Brain pericyte (primary cell): ENCODE measurements around the gene BICRA.
"Not testable (repeated sequence)": the region's sequence is repeated elsewhere in the genome, so short reads cannot be mapped to it uniquely, and the experiment has no call there.

Experiments
- DNase-seq: peaks from one replicate; pipeline ENCODE4 v3.0.0-alpha.2; 2012; ENCODE audit warnings: low read depth, low spot score

BICRA gene

DNA sequence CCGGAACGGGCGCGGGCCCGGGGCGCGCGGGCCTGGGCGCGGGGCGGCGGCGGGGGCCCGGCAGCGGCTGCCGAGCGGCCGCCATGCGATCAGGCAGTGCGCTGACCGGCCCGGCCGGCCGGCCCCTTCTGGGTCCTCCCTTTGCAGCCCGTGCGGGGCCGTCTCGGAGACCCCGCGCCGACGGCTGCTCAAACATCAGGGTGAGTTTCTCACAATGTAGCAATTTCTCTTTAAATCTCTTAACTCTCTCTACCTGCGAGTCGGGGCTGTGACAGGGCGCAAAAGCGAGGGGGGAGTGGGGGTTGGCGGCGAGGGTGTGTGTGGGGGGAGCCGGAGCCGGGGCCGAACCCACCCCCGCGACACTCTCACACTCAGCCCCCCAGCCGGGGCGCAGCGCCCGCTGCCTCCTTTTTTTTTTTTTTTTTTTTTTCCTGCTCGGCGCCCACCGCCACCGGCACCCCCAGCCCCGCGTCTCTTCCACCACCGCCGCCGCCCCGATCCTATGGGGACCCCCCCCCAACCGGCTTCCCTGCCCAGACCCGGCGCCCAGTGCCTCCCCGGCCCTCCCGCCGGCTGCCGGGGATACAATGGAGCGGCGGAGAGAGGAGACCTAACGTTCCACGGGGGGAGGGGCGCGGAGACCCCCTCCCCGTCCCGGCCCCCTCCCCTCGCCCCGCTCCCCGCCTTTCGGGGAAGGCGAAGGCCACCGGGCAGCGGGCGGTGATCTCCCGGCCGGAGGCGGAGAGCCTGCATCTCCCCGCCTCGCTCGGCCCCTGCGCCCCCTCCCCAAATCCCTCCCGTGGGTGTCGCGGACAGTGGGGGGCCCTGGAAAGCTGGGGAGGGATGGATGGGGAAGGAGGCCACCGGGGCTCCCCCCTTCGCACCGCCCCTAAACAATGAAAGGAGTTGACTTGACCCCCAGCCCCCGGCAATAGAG, at the start of gene BICRA:
Gene BICRA (plus strand): TSS at position 166 of the 937 bp plus-strand sequence. CDS start 64,441 bp downstream, outside the sequence.
- no peak for DNase-seq

DNA sequence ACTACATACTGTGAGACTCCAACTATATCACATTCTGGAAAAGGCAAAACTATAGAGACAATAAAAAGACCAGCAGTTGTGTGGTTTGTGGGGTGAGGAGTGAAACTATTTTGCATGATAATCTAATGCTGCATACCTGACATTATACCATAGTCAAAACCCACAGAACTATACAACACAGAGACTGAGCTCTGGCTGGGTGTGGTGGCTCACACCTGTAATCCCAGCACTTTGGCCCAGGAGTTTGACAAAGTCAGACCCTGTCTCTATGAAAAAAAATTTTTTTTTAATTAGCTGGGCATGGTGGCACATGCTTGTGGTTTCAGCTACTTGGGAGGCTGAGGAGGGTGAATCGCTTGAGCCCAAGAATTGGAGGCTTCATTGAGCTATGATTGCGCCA, 47.9 kb upstream of the BICRA start:
- DNase-seq = no peak

DNA sequence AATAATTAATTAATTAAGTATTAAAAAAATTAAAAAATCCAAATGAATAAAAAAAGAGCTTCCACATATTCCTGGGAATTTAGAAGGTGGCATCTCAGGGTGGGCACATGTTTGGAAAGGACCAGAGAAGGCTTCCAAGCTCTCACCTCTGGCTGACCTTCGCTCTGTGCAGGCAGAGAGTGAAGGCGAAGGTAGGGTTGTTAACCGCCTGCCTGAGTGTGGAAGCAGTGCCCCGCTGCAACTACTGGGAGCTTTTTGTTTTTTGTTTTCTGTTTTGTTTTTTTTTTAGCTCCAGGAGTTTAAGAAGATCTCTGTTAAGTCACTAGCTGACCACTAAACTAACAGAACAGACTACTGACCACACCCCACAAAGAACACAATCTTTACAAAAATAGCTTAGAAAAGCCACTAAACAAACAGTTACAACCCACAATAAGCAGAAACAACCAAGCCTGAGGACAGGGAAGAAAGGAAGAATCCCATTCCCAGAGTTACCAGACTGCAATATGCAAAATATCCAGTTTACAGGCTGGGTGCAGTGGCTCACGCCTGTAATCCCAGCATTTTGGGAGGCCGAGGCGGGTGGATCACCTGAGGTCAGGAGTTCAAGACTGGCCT, 47.4 kb upstream of the BICRA start:
- no peak for DNase-seq

DNA sequence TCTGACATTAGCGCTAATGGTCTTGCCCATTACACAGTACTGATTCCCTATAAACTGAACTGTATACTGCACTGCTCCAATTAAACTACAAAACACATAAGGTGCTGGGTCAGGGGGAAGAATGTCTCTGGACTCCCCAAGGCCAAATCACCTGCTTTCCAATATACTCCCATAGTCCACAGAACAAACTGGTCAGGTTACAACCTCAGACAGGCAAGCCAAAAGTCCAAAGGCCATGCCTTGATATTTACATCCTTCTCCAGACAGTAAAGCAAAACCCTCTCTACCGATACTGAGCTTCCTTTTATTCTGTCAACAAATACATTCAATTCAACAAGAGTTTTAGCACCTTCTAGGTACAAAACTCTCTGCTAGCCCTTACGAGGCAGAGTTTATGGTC, 44.9 kb upstream of the BICRA start:
- no peak for DNase-seq

DNA sequence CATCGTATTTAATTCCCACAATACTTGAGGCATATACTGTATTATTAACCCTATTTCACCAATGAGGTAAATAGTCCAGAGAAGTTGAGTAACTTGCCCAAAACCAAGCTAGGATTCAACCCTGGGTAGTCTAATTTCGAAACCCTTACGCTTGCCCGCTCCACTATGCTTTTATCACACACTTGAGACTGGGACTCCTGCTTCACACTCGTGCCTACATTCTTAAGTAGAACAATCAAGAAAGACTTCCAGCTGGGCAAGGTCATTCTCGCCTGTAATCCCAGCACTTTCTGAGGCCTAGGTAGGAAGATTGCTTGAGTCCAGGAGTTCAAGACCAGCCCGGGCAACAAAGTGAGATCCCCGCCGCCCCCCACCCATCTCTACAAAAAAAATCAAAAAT, 39.6 kb upstream of the BICRA start:
- DNase-seq = no peak

DNA sequence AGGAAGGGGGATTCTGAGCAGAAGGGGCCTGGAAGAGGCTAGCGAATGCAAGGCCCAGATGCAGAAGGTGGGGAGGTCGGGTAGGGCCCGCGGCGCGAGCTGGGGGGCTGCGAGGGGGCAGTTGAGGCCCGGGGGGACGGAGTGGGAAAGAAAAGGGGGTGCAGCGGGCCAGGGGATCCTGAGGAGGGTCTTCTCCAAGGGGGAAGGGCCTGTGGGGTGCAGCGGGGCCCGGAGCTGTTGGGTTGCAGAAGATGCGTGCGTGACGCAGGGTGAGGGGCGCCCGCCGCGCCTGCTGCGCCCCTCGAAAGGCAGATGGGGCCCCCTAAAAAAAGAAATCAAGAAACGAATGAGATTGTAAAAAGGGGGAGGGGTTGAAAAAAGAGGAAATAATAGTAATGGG, 36.3 kb upstream of the BICRA start:
- no peak for DNase-seq

DNA sequence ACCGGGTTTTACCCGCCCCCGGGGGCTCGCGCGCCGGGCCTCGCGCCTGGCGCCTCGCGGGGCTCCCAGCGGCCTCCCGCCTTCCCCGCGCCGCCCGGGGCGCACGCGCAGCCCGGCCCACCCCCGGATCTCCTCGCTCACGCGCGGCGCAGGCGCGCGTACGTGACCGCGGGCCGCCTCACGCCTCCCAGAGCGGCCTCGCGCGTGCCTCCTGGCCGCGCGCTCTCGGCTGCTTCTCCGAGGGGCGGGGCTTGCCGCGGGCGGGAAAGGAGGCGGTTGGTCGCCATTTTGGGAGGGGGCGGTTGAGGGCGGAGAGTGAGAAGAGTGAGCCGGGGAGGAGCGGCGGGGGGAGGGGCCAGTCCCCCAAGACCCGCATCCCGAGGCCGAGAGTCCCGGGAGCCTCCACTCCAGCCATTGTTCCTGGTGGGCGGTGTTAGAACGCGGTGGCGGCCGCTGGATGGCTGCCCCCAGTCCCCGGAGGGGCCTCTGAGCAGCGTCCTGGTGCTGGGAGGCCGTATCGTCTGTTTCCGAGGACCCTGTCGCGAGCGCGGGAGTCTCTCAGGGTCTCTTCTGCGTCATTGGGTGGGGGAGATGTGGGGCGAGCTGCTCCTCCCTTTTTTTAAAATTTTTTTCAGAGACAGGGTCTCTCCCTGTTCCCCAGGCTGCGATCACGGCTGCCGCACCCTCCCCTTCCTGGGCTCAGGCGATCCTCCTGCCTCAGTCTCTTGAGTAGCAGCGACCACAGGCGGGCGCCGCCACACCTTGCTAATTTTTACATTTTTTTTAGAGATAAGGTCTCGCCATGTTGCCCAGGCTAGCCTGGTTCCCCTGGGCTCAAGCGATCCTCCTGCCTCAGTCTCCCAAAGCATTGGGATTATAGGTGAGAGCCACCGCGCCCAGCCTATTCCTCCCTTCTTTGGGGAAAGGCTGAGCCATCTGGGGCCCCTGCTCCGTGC, 35.6 kb upstream of the BICRA start, which contains the start of gene ZNF541:
Gene ZNF541 (minus strand): TSS at position 78 of the 956 bp plus-strand sequence. CDS start 17,292 bp downstream, outside the sequence.
- no peak for DNase-seq

DNA sequence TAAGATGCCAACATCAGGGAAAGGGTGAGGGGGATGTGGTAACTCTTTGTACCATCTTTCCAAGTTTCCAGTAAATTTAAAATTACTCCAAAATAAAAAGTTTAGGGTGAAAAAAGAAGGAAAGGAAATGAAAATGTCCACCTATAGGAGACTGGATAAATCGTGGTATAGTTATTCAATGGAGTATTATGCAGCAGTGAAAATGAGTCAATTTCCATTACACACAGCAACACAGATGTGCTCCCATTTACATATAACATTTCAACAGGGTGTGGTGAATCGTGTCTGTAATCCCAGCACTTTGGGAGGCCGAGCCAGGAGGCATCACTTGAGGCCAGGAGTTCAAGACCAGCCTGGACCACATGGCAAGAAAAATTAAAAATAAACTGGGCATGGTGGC, 28.5 kb upstream of the BICRA start:
- no peak for DNase-seq

DNA sequence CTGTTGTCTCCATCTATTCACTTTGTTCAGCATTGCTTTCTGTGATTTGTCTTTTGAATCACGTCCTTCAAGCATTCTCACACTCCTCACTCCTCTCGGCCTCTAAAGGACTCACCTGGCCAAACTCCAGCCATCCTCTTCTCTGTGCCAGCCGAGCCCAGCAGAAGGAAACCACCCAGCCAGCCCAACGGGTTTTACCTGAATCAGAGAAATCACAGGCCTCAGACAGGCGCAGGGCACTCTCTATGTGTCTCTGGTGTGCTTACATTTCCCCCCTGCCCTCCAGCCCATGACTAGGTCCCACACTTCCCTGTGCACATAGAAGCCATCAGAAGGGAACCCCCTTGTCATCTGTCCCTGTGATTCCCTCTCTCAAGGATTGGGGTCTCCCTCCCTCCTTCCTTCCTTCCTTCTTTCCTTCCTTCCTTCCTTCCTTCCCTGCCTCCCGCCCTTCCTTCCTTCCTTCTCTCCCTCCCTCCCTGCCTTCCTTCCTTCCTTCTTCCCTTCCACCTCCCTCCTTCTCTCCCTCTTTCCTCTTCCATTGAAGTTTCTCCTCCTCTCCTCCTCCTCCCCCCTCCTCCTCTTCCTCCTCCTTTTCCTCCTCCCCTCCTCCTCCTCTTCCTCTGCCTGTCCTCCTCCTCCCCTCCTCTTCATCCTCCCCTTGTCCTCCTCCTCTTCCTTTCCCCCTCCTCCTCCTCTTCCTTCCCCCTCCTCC, 27.2 kb upstream of the BICRA start:
- DNase-seq = no peak

DNA sequence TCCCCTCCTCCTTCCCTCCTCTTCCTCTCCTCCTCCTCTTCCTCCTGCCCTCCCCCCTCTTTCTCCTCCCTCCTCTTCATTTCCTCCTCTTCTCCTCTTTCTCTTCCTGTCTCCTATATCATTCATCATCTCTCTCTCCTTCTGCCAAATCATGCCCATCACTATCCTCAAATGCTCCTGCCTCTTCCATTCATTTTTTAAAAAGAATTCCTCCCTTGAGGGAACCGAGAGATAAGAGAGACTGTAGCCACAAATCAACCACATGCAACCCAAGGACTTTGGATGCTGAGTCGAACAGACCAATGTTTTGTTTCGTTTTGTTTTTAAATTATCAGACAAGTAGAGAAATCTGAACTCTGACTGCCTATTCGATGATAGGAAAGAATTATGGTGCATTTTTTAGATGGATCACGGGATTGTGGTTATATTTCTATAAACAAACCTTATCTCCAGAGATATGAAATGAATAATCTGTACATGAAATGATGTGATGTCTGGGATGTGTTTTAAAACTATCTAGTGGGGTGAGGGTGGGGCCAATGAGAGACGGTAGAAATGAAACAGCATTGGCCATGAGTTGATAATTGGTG, 26.5 kb upstream of the BICRA start:
- no peak for DNase-seq

DNA sequence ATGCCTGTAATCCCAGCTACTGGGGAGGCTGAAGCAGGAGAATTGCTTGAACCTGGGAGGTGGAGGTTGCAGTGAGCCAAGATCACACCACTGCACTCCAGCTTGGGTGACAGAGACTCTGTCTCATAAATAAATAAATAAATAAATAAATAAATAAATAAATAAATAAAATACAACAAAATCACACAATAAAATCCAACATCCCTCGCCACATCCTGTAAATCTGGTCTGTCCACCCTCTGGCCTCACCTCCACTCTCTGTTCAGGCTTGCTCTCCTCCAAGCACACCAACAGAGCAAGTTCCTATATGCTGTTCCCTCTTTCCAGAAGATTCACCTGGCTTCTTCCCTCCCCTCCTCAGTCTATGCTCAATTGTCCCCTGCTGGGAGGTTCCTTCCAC, 25.8 kb upstream of the BICRA start:
- DNase-seq = not testable (repeated sequence)

DNA sequence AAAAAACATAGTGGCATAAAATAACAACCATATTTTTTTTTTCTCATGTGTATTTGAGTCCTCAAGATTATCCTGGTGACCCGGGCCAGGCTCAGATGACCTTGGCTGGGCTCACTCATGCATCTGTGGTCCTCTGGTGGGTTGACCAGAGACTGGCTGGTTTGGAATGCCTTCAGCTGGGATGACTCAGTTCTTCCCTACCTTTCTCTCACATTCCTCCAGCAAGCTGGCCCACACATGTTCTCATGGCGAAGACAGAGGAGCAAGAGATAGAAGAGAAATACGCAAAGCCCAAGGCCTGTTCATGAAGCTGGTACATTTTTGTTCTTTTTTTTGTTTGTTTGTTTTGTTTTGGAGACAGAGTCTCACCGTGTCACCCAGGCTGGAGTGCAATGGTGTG, 21.6 kb upstream of the BICRA start:
- DNase-seq = no peak

DNA sequence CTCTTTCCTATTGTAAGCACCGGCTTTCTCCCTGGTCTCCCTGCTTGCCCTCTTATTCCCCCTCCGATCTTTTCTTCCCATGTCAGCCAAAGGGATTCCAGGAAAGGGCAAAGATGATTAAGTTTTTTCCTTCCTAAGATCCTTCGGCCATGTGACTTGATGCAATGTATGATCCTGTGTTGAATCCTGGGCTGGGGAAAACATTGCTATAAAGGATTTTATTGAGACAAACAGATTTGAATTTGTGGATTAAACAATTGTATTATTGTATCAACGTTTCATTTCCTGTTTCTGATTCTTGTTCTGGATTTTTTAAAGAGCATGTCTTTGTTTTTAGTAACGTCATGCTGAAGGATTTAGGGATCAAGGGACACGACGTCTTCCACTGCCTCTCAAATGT, 19.1 kb upstream of the BICRA start:
- DNase-seq = no peak

DNA sequence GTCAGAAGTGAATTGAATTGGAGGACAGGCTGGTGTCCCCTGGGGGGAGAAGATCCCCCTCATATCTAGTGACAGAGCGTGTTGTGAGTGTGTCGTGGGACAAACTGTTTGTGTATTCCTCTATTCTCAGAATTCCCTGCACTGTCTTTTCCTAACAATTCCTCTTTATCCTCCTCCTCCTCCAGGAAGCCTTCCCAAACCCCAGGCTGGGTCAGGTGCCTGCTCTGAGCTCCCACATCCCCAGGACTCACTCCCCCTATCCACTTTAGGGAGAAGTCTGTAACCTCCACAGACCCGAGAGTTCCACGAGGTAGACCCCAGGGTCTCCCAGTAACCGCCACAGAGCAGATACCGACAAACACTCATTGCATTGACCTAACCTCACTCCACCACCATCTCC, 15.1 kb upstream of the BICRA start:
- no peak for DNase-seq

DNA sequence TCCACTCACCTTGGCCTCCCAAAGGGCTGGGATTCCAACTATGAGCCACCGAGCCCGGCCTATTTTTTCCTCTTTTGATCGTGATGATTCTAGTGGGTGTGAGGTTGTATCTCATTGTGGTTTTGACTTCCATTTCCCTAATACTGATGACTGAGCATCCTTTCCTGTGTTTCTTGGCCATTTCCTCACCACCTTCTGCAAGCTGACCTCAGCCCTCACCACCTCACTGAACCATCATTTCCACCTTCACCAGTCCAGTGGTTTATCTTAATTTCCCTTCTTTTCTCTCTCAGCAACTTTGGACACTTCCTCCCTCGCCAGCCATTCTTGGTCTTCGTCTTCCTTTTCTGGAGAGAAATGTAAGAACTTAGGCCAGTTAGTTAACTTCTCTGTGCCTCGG, 13.0 kb upstream of the BICRA start:
- DNase-seq = no peak

DNA sequence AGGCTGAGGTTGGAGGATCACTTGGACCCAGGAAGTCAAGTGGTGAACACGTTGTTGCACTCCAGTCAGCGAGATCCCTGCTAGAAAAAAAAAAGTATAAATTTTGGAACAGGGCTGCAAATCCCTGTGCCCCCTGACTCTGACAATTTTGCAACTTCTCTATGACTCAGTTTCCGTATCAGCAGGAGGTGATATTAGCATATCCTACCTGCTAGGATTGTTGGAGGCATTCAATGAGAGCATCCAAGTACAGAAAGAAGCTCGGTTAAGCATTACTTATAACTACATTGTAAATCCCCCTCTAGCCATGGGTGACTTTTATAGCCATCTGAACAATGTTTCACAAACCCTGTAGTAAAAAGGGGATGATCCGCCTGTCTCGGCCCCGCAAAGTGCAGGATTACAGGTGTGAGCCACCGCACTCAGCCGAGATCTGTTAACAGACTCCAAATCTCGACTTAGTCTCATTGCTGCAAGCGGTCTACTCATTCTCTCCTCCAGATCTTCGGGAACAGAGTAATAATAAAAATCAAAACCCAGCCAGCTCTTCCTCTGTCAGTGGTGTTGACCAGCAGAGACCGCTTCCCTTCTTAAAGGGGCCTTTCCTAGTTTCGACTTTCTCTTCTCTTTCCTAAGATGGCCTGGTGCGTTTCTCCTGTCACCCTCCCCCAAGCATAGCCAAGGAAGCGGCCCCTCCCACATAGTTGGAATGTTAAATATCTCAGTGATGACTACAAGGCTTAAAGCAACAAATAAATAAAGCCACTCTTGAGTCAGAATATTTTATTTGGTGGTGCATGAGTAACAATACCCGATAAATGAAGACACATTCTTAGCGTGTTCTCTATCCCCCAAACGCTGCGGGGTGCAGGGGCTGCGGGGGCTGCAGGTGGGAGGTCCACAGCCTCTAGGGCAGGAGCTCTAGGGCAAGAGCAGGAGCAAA, 10.3 kb upstream of the BICRA start:
- peak; percentile 58 for DNase-seq

DNA sequence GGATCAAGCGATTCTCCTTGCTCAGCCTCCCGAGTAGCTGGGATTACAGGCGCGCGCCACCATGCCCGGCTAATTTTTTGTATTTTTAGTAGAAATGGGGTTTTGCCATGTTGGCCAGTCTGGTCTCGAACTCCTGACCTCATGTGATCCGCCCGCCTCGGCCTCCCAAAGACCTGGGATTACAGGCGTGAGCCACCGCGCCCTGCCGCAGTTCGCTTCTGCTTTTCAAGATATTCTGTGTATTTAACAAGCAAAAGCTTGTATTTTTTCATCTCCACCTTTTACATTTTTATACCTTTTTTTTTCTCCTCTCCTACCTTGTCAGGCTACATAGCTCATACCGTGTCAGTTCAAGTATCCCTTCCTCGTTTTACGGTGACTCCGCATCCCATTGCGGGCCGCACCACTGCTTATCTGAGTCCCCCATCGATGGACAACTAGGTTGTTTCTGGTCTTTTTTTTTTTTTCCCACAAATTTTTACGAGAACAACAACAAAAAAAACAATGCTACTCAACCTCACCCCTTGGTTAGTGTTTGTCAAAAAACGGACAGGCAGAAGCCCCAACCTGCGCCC, 9.2 kb upstream of the BICRA start:
- DNase-seq = not testable (repeated sequence)

DNA sequence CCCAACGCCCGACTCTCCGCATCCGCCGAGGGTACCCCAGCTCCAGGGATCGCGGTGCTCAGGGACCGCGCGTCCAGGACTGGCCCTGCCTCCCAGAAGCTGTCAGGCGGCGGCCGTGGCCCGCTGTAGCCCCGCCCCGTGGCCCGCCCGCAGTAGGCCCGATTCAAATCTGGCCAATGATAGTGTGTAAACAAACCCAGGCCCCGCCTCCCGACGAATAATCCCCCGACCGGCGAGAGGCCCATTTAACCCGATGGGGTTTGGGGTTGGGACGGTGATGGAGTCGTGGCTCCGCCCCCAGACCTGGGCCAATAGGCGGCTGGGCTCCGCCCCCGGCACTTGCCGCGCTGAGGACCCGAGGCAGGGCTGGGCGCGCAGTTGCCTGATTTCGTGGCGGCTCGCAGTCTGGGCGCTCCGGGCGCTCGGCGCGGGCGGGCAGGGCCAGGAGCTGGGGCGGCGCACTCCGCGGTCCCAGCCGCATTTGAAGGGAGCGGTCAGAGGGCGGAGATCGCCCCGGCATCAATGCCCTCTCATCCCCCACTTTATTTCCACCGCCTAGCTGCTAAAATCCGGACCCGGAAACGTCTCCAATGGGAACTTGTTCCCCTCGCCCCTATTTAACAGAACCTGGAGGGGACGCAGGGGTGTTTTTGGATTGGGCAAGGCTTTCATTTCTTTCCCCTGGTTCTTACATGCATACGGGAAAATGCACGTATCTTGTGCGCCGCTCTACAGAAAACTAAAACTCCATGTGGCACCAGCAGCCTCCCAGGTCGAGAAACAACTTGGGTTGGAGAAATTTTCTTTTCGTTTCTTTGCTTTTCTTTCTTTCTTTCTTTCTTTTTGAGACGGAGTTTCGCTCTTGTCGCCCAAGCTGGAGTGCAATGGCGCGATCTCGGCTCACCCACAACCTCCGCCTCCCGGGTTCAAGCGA, 8.4 kb upstream of the BICRA start:
- peak; percentile 95 for DNase-seq
